Measurements from ENCODE around the gene FUZ. TPM values are rescaled to one million over a fixed set of nuclear protein-coding genes. Genes with fewer than 3 reads are reported as not detected.

The FUZ gene
- total RNA-seq, 1 donor from 2014 or later: 26.8 TPM

DNA sequence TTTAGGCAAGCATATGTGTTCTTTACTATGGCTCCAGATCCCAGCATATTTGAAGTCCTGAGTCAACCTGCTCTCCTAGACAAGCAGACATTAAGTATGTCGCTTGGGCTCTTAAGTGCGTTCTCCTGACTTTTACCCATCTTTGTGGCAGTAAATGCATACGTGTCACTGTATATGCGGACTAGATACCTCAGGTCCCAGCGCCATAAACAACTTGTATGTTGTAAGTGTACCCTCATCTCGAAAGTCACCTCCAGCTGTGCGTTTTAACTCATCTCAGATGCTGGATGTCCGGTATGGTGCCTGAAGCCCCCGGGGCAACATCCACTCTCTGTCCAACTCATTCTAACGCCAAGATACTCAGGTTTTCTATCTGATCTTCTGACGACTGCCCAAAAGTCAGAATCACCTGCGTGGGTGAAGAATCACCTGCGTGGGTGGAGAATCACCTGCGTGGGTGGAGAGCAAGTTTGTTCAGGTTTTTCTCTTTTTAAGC lies 39.6 kb upstream of the FUZ start:
- peaks cover 18% of the 10 kb centered on the region for H3K4me1 Mint-ChIP-seq (ENCODE audit: unreplicated experiment)
- peak overlapping the region; percentile 94 for H3K4me3 Mint-ChIP-seq
- peaks cover 3% of the 10 kb centered on the region for H3K9me3 Mint-ChIP-seq
- peaks cover 21% of the 10 kb centered on the region for H3K36me3 Mint-ChIP-seq
- TF ChIP-seq, protein P1, sequence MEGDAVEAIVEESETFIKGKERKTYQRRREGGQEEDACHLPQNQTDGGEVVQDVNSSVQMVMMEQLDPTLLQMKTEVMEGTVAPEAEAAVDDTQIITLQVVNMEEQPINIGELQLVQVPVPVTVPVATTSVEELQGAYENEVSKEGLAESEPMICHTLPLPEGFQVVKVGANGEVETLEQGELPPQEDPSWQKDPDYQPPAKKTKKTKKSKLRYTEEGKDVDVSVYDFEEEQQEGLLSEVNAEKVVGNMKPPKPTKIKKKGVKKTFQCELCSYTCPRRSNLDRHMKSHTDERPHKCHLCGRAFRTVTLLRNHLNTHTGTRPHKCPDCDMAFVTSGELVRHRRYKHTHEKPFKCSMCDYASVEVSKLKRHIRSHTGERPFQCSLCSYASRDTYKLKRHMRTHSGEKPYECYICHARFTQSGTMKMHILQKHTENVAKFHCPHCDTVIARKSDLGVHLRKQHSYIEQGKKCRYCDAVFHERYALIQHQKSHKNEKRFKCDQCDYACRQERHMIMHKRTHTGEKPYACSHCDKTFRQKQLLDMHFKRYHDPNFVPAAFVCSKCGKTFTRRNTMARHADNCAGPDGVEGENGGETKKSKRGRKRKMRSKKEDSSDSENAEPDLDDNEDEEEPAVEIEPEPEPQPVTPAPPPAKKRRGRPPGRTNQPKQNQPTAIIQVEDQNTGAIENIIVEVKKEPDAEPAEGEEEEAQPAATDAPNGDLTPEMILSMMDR (conservative IDR thresholded peaks at IDR 0.05): no peak
- DNase-seq (ENCODE audit: extremely low spot score, unreplicated experiment): no peak
- H3K27me3 Mint-ChIP-seq: no peaks in the 10 kb centered on the region
- H3K27ac Mint-ChIP-seq: peak overlapping the region; percentile 90

DNA sequence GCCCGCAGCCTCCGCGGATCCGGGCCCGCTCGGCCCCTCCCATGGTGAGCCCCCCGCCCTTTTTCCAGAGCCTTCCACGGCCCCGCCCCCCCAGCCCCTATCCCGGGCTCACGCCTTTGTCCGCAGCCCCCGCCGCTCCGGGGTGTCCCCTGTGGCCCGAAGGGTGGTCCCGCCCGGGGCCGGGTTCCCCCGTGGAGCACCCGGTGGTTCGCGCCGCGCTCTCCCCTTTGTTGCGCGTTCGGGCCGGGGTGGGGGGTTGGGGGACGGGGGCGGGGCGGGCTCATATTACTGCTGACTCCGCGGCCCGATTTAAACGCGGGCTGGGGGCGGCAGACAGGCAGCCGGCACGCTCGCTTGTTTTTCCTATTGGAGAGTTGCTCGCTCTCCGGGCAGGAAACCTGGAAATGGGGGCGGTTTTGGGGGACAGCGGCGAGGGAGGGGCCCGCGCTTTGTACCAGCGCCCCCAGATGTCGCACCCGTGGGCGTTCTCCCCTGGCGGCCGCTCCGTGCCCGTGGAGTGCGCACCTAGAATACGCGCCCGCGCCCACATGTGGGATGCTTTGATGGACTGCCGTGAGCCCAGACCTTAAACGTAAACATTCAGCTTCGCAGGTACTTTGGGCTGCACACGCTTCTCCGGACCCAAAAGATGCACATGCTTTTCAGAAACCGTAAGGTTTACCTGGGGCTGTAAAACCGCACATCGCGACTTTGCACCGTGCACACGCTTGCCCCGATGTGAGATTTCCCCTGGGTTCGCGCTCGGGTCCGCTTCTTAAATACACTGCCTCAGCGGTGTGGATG lies 38.6 kb upstream of the FUZ start:
- Mint-ChIP-seq H3K27me3 (no peaks in the 10 kb centered on the region), H3K27ac (peak overlapping the region; percentile 90)
- DNase-seq (ENCODE audit: extremely low spot score, unreplicated experiment): no peak

DNA sequence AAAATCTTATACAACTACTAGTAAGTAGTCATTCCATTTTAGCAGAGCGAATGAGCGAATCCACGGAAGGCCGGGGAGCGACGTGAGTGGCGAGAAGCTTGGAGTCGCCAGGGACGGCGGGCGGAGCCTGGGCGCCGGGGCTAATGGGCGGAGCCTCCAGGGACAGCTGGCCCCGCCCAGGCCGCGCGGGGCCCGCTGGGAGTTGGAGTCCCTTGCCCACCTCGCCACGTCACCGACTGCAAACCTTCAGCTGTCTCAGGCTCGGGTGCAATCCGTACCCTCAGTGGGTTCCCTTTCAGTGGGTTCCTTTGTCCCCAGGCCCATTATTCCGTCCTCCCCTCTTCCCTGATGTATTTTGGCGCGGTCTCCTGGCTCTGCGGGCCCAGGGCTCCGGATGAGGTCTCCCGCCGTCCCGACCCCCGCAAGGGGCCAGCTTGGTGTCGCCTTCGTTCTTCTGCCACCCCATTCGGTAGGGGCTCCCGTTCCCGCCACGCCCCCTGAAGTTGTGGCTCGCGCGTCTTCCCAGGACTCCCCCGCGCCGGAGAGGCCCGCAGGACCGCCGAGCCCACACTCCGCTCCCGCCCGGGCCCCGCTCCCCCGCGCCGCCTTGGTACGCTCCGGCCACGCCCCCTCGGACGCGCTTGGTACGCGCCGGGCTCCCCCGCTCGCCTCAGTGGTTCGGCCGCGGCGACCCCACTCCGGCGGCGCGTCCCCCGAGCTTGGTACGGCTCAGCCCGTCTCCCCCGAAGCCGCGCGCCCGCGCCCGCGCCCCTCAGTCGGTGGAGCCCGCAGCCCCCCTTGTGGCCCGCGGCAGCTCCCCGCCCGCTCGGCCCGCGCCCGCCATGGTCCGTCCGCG lies 37.6 kb upstream of the FUZ start, which contains the start of gene PTOV1:
TSS of gene PTOV1 (plus strand) at position 673 of the 856 bp plus-strand sequence.
- no peaks in the 10 kb centered on the region for H3K27me3 Mint-ChIP-seq
- peaks cover 21% of the 10 kb centered on the region for H3K36me3 Mint-ChIP-seq
- peaks cover 3% of the 10 kb centered on the region for H3K9me3 Mint-ChIP-seq

More for the DNA sequence above, 38.6 kb upstream of the FUZ start:
- peak overlapping the region; percentile 94 for H3K4me3 Mint-ChIP-seq
- peaks cover 18% of the 10 kb centered on the region for H3K4me1 Mint-ChIP-seq (ENCODE audit: unreplicated experiment)
- peaks cover 3% of the 10 kb centered on the region for H3K9me3 Mint-ChIP-seq
- TF ChIP-seq, protein P1 (conservative IDR thresholded peaks at IDR 0.05): no peak
- H3K36me3 Mint-ChIP-seq: peaks cover 21% of the 10 kb centered on the region

DNA sequence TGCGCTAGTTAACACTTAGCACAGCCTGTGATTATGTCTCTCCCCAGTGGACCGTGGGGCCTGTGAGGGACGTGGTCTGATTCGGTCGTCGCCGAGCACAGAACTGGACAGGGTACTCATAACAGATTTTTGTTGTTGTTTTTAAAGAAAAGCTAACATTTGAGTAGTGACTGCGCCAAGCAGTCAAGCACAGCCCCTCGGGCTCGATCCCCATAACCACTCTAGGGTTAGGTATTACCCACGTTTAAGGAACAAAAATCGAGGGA lies 37.1 kb upstream of the FUZ start:
- Mint-ChIP-seq H3K27ac (peak overlapping the region; percentile 94), H3K4me3 (peak overlapping the region; percentile 92), H3K27me3 (no peaks in the 10 kb centered on the region), H3K4me1 (ENCODE audit: unreplicated experiment) (peaks cover 18% of the 10 kb centered on the region), H3K9me3 (peaks cover 3% of the 10 kb centered on the region), H3K36me3 (peaks cover 21% of the 10 kb centered on the region)
- TF ChIP-seq, protein P1 (conservative IDR thresholded peaks at IDR 0.05): no peak
- no peak for DNase-seq (ENCODE audit: extremely low spot score, unreplicated experiment)

More for the DNA sequence above, 37.6 kb upstream of the FUZ start, which contains the start of gene PTOV1:
- DNase-seq (ENCODE audit: extremely low spot score, unreplicated experiment): peak; percentile 95
- Mint-ChIP-seq H3K27ac (peak within 1 kb of the TSS; percentile 94), H3K4me1 (ENCODE audit: unreplicated experiment) (peaks cover 18% of the 10 kb centered on the region), H3K4me3 (peak within 1 kb of the TSS; percentile 94)
- TF ChIP-seq, protein P1 (conservative IDR thresholded peaks at IDR 0.05): no peak

DNA sequence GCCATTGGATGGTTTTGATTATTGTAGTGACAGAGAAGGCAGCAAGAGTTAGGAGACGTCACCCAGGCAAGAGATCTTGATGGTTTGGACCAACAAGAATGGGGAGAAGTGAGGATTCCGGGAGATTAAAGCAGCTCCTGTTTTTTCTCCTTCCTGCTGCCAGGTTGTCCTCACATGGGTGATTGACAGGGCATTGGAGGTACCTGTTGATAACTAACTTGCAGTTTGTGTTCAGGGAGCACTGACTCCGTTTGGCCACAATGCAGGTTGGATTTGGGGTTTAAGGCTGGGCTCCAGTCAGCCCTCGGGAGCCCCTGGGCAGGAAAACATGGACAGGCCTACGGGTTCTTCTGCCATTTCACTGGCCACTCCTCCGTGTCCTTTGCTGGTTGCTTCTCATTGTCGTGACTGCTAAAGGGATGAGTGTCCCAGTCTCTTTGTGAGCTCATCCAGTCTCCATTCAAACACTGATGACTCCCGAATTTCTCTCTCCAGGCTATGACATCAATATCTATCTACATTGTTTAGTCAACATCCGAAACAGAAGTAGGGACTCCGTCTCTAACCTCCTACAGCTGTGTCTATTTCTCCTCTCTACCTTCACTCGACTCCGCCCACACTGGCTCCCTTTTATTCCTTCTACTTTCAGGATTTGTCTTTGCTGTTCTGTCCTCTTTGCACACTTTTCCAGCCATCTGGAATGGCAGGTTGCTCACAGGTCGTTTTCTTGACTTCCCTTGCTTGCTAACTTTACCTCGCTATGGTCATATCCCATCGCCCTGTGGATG lies 36.5 kb upstream of the FUZ start:
- DNase-seq (ENCODE audit: extremely low spot score, unreplicated experiment): no peak
- Mint-ChIP-seq H3K9me3 (peaks cover 3% of the 10 kb centered on the region), H3K4me1 (ENCODE audit: unreplicated experiment) (peaks cover 18% of the 10 kb centered on the region), H3K4me3 (peak overlapping the region; percentile 92), H3K27me3 (no peaks in the 10 kb centered on the region), H3K27ac (peak overlapping the region; percentile 94), H3K36me3 (peaks cover 21% of the 10 kb centered on the region)
- TF ChIP-seq, protein P1 (conservative IDR thresholded peaks at IDR 0.05): no peak
